DND-41 (cell line): ENCODE measurements around the gene COPS6.

Source experiments
- EZH2 ChIP-seq: IDR thresholded peaks from 3 replicates; pipeline ENCODE4 v1.6.1; 2012; ENCODE audit warnings: borderline replicate concordance, low read depth, mild to moderate bottlenecking, moderate library complexity, low read length, inconsistent platforms; ENCODE audit not compliant: severe bottlenecking
- TF ChIP-seq, protein P1 (sequence below): IDR thresholded peaks from 2 replicates; pipeline ENCODE4 v1.5.1; 2012; ENCODE audit warnings: borderline replicate concordance, low read length, moderate library complexity, mild to moderate bottlenecking; ENCODE audit not compliant: poor library complexity, severe bottlenecking; ENCODE audit errors: extremely low read depth

DNA sequence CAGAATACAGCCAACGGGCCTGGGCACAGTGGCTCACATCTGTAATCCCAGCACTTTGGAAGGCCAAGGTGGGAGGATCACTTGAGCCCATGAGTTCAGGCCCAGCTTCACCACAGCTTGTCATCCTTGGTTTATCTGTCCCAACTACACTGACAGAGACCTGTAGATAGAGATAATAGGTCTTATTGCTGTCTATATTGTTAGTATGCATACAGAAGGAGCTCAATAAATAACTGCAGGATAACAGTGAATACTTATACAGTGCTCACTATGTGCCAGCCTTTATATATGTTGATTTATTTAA, 31.9 kb downstream of the COPS6 start:
- no peak for TF ChIP-seq EZH2
- TF ChIP-seq, protein P1, sequence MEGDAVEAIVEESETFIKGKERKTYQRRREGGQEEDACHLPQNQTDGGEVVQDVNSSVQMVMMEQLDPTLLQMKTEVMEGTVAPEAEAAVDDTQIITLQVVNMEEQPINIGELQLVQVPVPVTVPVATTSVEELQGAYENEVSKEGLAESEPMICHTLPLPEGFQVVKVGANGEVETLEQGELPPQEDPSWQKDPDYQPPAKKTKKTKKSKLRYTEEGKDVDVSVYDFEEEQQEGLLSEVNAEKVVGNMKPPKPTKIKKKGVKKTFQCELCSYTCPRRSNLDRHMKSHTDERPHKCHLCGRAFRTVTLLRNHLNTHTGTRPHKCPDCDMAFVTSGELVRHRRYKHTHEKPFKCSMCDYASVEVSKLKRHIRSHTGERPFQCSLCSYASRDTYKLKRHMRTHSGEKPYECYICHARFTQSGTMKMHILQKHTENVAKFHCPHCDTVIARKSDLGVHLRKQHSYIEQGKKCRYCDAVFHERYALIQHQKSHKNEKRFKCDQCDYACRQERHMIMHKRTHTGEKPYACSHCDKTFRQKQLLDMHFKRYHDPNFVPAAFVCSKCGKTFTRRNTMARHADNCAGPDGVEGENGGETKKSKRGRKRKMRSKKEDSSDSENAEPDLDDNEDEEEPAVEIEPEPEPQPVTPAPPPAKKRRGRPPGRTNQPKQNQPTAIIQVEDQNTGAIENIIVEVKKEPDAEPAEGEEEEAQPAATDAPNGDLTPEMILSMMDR = no peak
